Measurements from ENCODE around the gene TOR3A. TPM values are rescaled to one million over a fixed set of nuclear protein-coding genes. Genes with fewer than 3 reads are reported as not detected.
A peak's percentile ranks its signal among the peaks of the same experiment; 100 is the strongest.
"Not testable (repeated sequence)": the region's sequence is repeated elsewhere in the genome, so short reads cannot be mapped to it uniquely, and the experiment has no call there.

Gene TOR3A
- total RNA-seq (10 to 100 TPM; 16.3 to 17.6 TPM), polyA plus RNA-seq (ENCODE audit: insufficient read depth, low read depth, low replicate concordance) (10.1 TPM)
- long read RNA-seq, donor 1, transcript TOR3A-203 (6 exons, 2,724 nt) = major isoform, 8 of 25 reads
- long read RNA-seq, donor 1, partial matches to known transcripts = 17 of 25 reads
- long read RNA-seq, donor 1, other reads (novel, unspliced or antisense) = 0 of 25 reads
- long read RNA-seq, donor 2, transcript TOR3A-203 (6 exons, 2,724 nt) = major isoform, 9 of 9 reads
- long read RNA-seq, donor 2, partial matches to known transcripts = 0 of 9 reads
- long read RNA-seq, donor 2, other reads (novel, unspliced or antisense) = 0 of 9 reads

GRCh38 chr1:179081687-179082332, at the start of gene TOR3A:
Gene TOR3A, plus strand, starts transcription at chr1:179082070. Its CDS starts 59 bp downstream, at chr1:179082129.
- Histone ChIP-seq H3K4me3 (peak within 1 kb of the TSS; percentile 61 to 79), H3K27me3 (no peaks in the 10 kb centered on the region), H3K9me3 (no peaks in the 10 kb centered on the region), H3K4me1 (peaks cover 13% of the 10 kb centered on the region), H3K27ac (peak within 1 kb of the TSS; percentile 14 to 69), H3K36me3 (ENCODE audit: low read depth, missing control alignments) (no peaks in the 10 kb centered on the region)
- WGBS, 2 donors = 0% methylated on average over 5 to 28 of the region's 51 CpGs
- intact Hi-C loops (cut with DNase I; ENCODE audit: low total_unique reads) = loop anchor here (10.0 kb wide), 1 partner anchor 113 kb away; no protein-coding TSS in a partner anchor
- TF ChIP-seq POLR2A (IDR thresholded peaks at IDR 0.05) = peak; percentile 16
- TF ChIP-seq, protein P1, sequence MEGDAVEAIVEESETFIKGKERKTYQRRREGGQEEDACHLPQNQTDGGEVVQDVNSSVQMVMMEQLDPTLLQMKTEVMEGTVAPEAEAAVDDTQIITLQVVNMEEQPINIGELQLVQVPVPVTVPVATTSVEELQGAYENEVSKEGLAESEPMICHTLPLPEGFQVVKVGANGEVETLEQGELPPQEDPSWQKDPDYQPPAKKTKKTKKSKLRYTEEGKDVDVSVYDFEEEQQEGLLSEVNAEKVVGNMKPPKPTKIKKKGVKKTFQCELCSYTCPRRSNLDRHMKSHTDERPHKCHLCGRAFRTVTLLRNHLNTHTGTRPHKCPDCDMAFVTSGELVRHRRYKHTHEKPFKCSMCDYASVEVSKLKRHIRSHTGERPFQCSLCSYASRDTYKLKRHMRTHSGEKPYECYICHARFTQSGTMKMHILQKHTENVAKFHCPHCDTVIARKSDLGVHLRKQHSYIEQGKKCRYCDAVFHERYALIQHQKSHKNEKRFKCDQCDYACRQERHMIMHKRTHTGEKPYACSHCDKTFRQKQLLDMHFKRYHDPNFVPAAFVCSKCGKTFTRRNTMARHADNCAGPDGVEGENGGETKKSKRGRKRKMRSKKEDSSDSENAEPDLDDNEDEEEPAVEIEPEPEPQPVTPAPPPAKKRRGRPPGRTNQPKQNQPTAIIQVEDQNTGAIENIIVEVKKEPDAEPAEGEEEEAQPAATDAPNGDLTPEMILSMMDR (IDR thresholded peaks at IDR 0.05) = no peak
- peak; percentile 95 for DNase-seq

- Histone ChIP-seq H3K36me3 (ENCODE audit: low read depth, missing control alignments) (no peaks in the 10 kb centered on the region), H3K27me3 (no peaks in the 10 kb centered on the region), H3K27ac (no peak overlapping the region), H3K4me3 (no peak overlapping the region), H3K9me3 (no peaks in the 10 kb centered on the region), H3K4me1 (peaks cover 35% of the 10 kb centered on the region)
- intact Hi-C loops (cut with DNase I; ENCODE audit: low total_unique reads) = no loop called here
- 88 to 89% methylated on average over 1 of the region's 1 CpG for WGBS, 2 donors
- TF ChIP-seq, protein P1 (IDR thresholded peaks at IDR 0.05) = no peak
- TF ChIP-seq POLR2A (IDR thresholded peaks at IDR 0.05) = no peak
- DNase-seq = no peak
Observed at GRCh38 chr1:179034720-179035119, 47.1 kb upstream of the TOR3A start.

- Histone ChIP-seq H3K36me3 (ENCODE audit: low read depth, missing control alignments) (no peaks in the 10 kb centered on the region), H3K4me1 (peaks cover 26% of the 10 kb centered on the region), H3K27me3 (no peaks in the 10 kb centered on the region), H3K27ac (no peak overlapping the region), H3K9me3 (no peaks in the 10 kb centered on the region), H3K4me3 (no peak overlapping the region)
- DNase-seq = no peak
- TF ChIP-seq, protein P1 (IDR thresholded peaks at IDR 0.05) = no peak
- TF ChIP-seq POLR2A (IDR thresholded peaks at IDR 0.05) = no peak
- intact Hi-C loops (cut with DNase I; ENCODE audit: low total_unique reads) = no loop called here
- WGBS, 2 donors = 69 to 72% methylated on average over 2 of the region's 2 CpGs
Observed at GRCh38 chr1:179036844-179037465, 44.9 kb upstream of the TOR3A start.

DNA sequence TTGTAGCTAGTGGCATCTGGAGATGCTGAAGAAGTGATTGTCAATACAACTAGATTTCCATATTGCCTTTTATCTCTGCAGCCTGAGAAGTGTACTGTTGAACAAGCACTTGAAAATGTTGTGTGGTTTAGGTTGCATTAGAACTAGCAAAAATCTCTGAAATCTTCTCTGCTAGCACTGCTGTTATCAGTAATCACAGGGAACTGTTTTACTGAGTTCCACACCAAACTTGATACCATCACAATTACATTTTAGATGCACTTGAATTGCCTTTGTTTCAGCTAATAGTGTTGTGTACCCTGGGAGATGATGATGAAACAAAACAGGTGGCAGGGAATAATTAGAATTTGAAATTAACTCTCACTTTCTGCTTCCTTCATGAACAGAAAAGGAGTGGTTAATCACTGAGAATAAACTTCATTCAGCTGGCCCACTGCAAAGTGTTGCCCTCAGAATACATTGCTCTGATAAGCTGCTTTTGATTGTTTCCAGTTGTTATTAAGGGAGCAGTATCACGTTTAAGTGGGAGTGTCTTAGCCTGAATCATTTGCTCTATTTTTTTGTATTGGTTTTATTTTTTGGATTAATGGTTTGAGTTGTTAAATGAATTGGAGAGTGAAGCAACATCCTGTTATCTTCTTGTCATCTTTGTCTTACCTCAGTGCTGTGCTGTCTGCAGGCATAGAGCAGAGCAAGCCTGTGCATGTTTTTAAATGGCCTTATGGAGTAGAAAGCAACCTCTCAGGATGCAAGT, 43.2 kb upstream of the TOR3A start:
- TF ChIP-seq, protein P1 (IDR thresholded peaks at IDR 0.05) = no peak
- TF ChIP-seq POLR2A (IDR thresholded peaks at IDR 0.05) = no peak
- Histone ChIP-seq H3K27ac (no peak overlapping the region), H3K36me3 (ENCODE audit: low read depth, missing control alignments) (no peaks in the 10 kb centered on the region), H3K9me3 (no peaks in the 10 kb centered on the region), H3K27me3 (no peaks in the 10 kb centered on the region), H3K4me1 (peaks cover 26% of the 10 kb centered on the region), H3K4me3 (no peak overlapping the region)
- no peak for DNase-seq
- WGBS, 2 donors = 33% methylated on average over 1 of the region's 1 CpG
- intact Hi-C loops (cut with DNase I; ENCODE audit: low total_unique reads) = no loop called here

DNA sequence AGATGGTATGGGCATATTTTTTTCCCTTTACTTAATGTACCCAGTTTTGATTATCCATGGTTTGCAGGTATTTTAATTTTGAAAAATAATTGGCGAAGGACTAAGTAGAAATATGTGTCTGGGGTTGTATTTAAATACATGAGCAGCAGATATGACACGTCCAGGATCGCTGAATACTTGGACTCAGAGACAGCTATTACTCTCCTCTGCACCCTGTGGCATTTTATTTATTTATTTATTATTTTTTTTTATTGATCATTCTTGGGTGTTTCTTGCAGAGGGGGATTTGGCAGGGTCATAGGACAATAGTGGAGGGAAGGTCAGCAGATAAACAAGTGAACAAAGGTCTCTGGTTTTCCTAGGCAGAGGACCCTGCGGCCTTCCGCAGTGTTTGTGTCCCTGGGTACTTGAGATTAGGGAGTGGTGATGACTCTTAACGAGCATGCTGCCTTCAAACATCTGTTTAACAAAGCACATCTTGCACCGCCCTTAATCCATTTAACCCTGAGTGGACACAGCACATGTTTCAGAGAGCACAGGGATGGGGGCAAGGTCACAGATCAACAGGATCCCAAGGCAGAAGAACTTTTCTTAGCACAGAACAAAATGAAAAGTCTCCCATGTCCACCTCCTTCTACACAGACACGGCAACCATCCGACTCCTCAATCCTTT, 42.2 kb upstream of the TOR3A start:
- intact Hi-C loops (cut with DNase I; ENCODE audit: low total_unique reads); H3K9me3 ChIP-seq; DNase-seq; H3K36me3 ChIP-seq (ENCODE audit: low read depth, missing control alignments); H3K27me3 ChIP-seq; H3K4me3 ChIP-seq; H3K27ac ChIP-seq: not testable (repeated sequence)
- peaks cover 26% of the 10 kb centered on the region for H3K4me1 ChIP-seq
- WGBS, 2 donors = 64 to 72% methylated on average over 6 to 7 of the region's 9 CpGs

DNA sequence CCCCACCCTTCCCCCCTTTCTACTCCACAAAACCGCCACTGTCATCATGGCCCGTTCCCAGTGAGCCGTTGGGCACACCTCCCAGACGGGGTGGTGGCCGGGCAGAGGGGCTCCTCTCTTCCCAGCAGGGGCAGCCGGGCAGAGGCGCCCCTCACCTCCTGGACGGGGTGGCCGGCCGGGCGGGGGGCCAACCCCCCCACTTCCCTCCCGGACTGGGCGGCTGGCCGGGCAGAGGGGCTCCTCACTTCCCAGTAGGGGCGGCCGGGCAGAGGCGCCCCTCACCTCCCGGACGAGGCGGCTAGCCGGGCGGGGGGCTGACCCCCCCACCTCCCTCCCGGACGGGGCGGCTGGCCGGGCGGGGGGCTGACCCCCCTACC, 41.7 kb upstream of the TOR3A start:
- H3K9me3 ChIP-seq; intact Hi-C loops (cut with DNase I; ENCODE audit: low total_unique reads); H3K27ac ChIP-seq; H3K36me3 ChIP-seq (ENCODE audit: low read depth, missing control alignments); H3K4me3 ChIP-seq; DNase-seq; H3K27me3 ChIP-seq: not testable (repeated sequence)
- 66 to 80% methylated on average over 11 of the region's 27 CpGs for WGBS, 2 donors
- H3K4me1 ChIP-seq = peaks cover 26% of the 10 kb centered on the region

Measured in testis (tissue), 5 donors.